K562 (cell line): Measurements from ENCODE around the gene ATP5F1D. TPM values are rescaled to one million over a fixed set of nuclear protein-coding genes. Genes with fewer than 3 reads are reported as not detected.

Experiments used
- CBFA2T3 ChIP-seq: fragments of 450-650 bp; IDR thresholded peaks from 2 replicates; pipeline ENCODE4 v1.6.1; 2017
- CXXC5 ChIP-seq: fragments of 250-450 bp; sonication (Bioruptor Pico); IDR thresholded peaks from 2 replicates; pipeline ENCODE4 v1.8.0; 2022; ENCODE audit warnings: inconsistent platforms, mild to moderate bottlenecking, moderate library complexity
- ETV6 ChIP-seq, 3 experiments: fragments of 150-350 bp in 1 of 3; sonication (generic) in 1 of 3; formaldehyde crosslinking in 1 of 3; IDR thresholded peaks; 2 replicates each; pipeline versions ENCODE4 v1.6.1 to v1.8.0; 2014 to 2022; ENCODE audit warnings: borderline replicate concordance in 2 of 3, low read depth in 2 of 3, antibody characterized with exemption in 1 of 3, low read length in 1 of 3, mild to moderate bottlenecking in 1 of 3, missing genetic modification reagents in 1 of 3
- FOS ChIP-seq: IDR thresholded peaks from 3 replicates; pipeline ENCODE4 v1.6.1; 2011; ENCODE audit not compliant: insufficient read length; ENCODE audit errors: extremely low read depth
- GATAD2B ChIP-seq: fragments of 450-650 bp; IDR thresholded peaks from 2 replicates; pipeline ENCODE4 v1.6.1; 2017; ENCODE audit warnings: mild to moderate bottlenecking, borderline replicate concordance
- HNRNPLL ChIP-seq: fragments of 200-400 bp; formaldehyde crosslinking; IDR thresholded peaks from 2 replicates; pipeline ENCODE4 v1.6.1; 2017; ENCODE audit warnings: low read length, low read depth, mild to moderate bottlenecking; ENCODE audit not compliant: poor library complexity, severe bottlenecking
- LCOR ChIP-seq: sonication (generic); formaldehyde crosslinking; IDR thresholded peaks from 2 replicates; pipeline ENCODE4 v1.8.0; 2022; ENCODE audit warnings: mild to moderate bottlenecking, missing genetic modification reagents
- PTBP1 ChIP-seq: fragments of 200-400 bp; formaldehyde crosslinking; IDR thresholded peaks from 2 replicates; pipeline ENCODE4 v1.6.1; 2017; ENCODE audit warnings: low read depth, low read length
- RUNX1 ChIP-seq: sonication (generic); IDR thresholded peaks from 2 replicates; pipeline ENCODE4 v1.6.1; 2016; ENCODE audit warnings: antibody characterized with exemption, low read depth
- SP1 ChIP-seq: sonication (generic); formaldehyde crosslinking; IDR thresholded peaks from 2 replicates; pipeline ENCODE4 v1.8.1; 2022; ENCODE audit warnings: mild to moderate bottlenecking, missing genetic modification reagents
- TAF15 ChIP-seq: fragments of 200-400 bp; formaldehyde crosslinking; IDR thresholded peaks from 2 replicates; pipeline ENCODE4 v1.6.1; 2017; ENCODE audit warnings: mild to moderate bottlenecking, low read depth, low read length, moderate library complexity
- U2AF1 ChIP-seq: fragments of 200-400 bp; formaldehyde crosslinking; optimal IDR thresholded peaks from 2 replicates; pipeline ENCODE3; 2017; ENCODE audit warnings: mild to moderate bottlenecking, low read depth, low read length, moderate library complexity
- ZC3H11A ChIP-seq: IDR thresholded peaks from 2 replicates; pipeline ENCODE4 v1.6.1; 2012; ENCODE audit warnings: low read depth, low read length, improper control_type of control experiment
- ZFP1 ChIP-seq: fragments of 450-650 bp; formaldehyde crosslinking; IDR thresholded peaks from 2 replicates; pipeline ENCODE4 v1.4.0; 2020; ENCODE audit warnings: mild to moderate bottlenecking, mixed read lengths
- ZNF121 ChIP-seq: sonication (generic); formaldehyde crosslinking; conservative IDR thresholded peaks from 2 replicates; pipeline ENCODE4 v1.8.0; 2022; ENCODE audit warnings: missing genetic modification reagents
- ZNF384 ChIP-seq: IDR thresholded peaks from 2 replicates; pipeline ENCODE4 v1.6.1; 2012; ENCODE audit warnings: low read depth, low read length, improper control_type of control experiment
- ZNF57 ChIP-seq: fragments of 450-650 bp; formaldehyde crosslinking; IDR thresholded peaks from 2 replicates; pipeline ENCODE4 v1.4.0; 2020; ENCODE audit warnings: mild to moderate bottlenecking, moderate library complexity
- ZNF699 ChIP-seq: fragments of 250-450 bp; sonication (Bioruptor Pico); IDR thresholded peaks from 2 replicates; pipeline ENCODE4 v1.8.0; 2021; ENCODE audit warnings: mild to moderate bottlenecking, moderate library complexity; ENCODE audit not compliant: insufficient replicate concordance
- polyA plus RNA-seq, 8 experiments: library from polyadenylated mRNA; depleted of rRNA in 4 of 8; stranded (reverse) in 5 of 8; unstranded in 3 of 8; fragments of >200 nt; fragmentation: Nextera tagmentation in 2 of 8; fragmentation: Illumina TruSeq in 1 of 8; extraction: Ambion mirVana in 2 of 8; extraction: Trizol in 1 of 8; gene quantifications; 2 replicates each; pipeline versions ENCODE4 v1.2.1 to v1.2.3, GENCODE V29; 2011 to 2014; ENCODE audit warnings: inconsistent platforms in 1 of 8, missing spikeins in 1 of 8
- total RNA-seq, 7 experiments: library from RNA; depleted of rRNA in 6 of 7; stranded (reverse); fragments of >200 nt in 6 of 7; fragmentation: Illumina TruSeq in 2 of 7; extraction: Trizol in 2 of 7; gene quantifications; 2 replicates each; pipeline versions ENCODE4 v1.2.1 to v1.2.3, GENCODE V29; 2011 to 2021; ENCODE audit warnings: low replicate concordance in 1 of 7
- TF ChIP-seq, protein P1 (sequence below): sonication (generic); formaldehyde crosslinking; IDR thresholded peaks from 2 replicates; pipeline ENCODE4 v1.8.0; 2023; ENCODE audit warnings: missing genetic modification reagents, mild to moderate bottlenecking, borderline replicate concordance
- TF ChIP-seq, protein P2 (sequence below): sonication (generic); formaldehyde crosslinking; IDR thresholded peaks from 2 replicates; pipeline ENCODE4 v1.8.0; 2022; ENCODE audit warnings: mild to moderate bottlenecking, missing genetic modification reagents
- TF ChIP-seq, protein P3 (sequence below), 2 experiments: fragments of 450-650 bp in 1 of 2; sonication (generic) in 1 of 2; formaldehyde crosslinking; conservative IDR thresholded peaks; 2 replicates each; pipeline versions ENCODE4 v1.4.0 to v1.8.1; 2020 to 2022; ENCODE audit warnings: mild to moderate bottlenecking in 1 of 2, missing genetic modification reagents in 1 of 2
- TF ChIP-seq, protein P4 (sequence below): fragments of 450-650 bp; formaldehyde crosslinking; IDR thresholded peaks from 2 replicates; pipeline ENCODE4 v1.4.0; 2020; ENCODE audit warnings: mild to moderate bottlenecking, moderate library complexity

Gene ATP5F1D
- total and polyA plus RNA-seq, 9 of the 15 experiments (the other 6 are each of a cell fraction or from before 2014, with no cell fraction given), result 3.9 to 409 (median 36.8) TPM

DNA sequence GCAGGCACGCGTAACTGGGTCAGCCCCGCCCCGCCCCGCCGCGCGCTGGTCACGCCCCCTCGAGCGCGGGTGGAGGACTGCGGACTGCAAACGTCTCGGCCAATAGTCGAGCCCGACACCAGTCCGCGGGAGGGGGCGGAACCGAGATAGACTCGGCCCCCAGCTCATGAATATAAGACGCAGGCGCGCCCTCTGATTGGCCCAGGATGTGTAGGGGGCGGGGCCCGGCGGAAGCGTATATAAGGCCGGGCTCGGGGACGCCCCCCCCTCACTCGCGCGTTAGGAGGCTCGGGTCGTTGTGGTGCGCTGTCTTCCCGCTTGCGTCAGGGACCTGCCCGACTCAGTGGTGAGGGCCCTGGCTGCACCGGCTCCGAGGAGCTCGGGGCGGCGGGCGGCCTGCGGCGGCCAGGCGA is 27.5 kb downstream of the ATP5F1D start, which contains the start of gene CIRBP (continued):
- TF ChIP-seq ZNF699 (CRISPR knock-in tag), result no peak
- TF ChIP-seq, protein P1, sequence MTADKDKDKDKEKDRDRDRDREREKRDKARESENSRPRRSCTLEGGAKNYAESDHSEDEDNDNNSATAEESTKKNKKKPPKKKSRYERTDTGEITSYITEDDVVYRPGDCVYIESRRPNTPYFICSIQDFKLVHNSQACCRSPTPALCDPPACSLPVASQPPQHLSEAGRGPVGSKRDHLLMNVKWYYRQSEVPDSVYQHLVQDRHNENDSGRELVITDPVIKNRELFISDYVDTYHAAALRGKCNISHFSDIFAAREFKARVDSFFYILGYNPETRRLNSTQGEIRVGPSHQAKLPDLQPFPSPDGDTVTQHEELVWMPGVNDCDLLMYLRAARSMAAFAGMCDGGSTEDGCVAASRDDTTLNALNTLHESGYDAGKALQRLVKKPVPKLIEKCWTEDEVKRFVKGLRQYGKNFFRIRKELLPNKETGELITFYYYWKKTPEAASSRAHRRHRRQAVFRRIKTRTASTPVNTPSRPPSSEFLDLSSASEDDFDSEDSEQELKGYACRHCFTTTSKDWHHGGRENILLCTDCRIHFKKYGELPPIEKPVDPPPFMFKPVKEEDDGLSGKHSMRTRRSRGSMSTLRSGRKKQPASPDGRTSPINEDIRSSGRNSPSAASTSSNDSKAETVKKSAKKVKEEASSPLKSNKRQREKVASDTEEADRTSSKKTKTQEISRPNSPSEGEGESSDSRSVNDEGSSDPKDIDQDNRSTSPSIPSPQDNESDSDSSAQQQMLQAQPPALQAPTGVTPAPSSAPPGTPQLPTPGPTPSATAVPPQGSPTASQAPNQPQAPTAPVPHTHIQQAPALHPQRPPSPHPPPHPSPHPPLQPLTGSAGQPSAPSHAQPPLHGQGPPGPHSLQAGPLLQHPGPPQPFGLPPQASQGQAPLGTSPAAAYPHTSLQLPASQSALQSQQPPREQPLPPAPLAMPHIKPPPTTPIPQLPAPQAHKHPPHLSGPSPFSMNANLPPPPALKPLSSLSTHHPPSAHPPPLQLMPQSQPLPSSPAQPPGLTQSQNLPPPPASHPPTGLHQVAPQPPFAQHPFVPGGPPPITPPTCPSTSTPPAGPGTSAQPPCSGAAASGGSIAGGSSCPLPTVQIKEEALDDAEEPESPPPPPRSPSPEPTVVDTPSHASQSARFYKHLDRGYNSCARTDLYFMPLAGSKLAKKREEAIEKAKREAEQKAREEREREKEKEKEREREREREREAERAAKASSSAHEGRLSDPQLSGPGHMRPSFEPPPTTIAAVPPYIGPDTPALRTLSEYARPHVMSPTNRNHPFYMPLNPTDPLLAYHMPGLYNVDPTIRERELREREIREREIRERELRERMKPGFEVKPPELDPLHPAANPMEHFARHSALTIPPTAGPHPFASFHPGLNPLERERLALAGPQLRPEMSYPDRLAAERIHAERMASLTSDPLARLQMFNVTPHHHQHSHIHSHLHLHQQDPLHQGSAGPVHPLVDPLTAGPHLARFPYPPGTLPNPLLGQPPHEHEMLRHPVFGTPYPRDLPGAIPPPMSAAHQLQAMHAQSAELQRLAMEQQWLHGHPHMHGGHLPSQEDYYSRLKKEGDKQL, result no peak
- TF ChIP-seq PTBP1, result no peak
- TF ChIP-seq HNRNPLL, result peak; percentile 69
- TF ChIP-seq FOS, result peak; percentile 44
- TF ChIP-seq CBFA2T3, result no peak
- peak; percentile 85 for TF ChIP-seq U2AF1
- TF ChIP-seq, protein P2, sequence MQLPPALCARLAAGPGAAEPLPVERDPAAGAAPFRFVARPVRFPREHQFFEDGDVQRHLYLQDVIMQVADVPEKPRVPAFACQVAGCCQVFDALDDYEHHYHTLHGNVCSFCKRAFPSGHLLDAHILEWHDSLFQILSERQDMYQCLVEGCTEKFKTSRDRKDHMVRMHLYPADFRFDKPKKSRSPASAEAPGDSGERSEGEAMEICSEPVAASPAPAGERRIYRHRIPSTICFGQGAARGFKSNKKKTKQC, result no peak; the same call in 1 of the 2 replicates
- TF ChIP-seq ZNF121 (CRISPR knock-in tag), result no peak
- TF ChIP-seq GATAD2B, result no peak
- TF ChIP-seq ZNF384, result no peak
- TF ChIP-seq RUNX1, result no peak
- no peak for TF ChIP-seq ZNF57
- no peak for TF ChIP-seq TAF15
- no peak for TF ChIP-seq ETV6 (IDR thresholded peaks at IDR 0.05; ENCODE audit: borderline replicate concordance in 1 of 2, low read depth in 2 of 2, low read length in 1 of 2)
- TF ChIP-seq ETV6 (CRISPR knock-in tag; IDR thresholded peaks at IDR 0.05; ENCODE audit: borderline replicate concordance), result no peak
- no peak for TF ChIP-seq ZFP1 (CRISPR knock-in tag)
- TF ChIP-seq SP1 (CRISPR knock-in tag), result peak; percentile 96
- TF ChIP-seq, protein P3, sequence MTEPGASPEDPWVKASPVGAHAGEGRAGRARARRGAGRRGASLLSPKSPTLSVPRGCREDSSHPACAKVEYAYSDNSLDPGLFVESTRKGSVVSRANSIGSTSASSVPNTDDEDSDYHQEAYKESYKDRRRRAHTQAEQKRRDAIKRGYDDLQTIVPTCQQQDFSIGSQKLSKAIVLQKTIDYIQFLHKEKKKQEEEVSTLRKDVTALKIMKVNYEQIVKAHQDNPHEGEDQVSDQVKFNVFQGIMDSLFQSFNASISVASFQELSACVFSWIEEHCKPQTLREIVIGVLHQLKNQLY (CRISPR knock-in tag; conservative IDR thresholded peaks at IDR 0.05), result no peak
- TF ChIP-seq, protein P4, sequence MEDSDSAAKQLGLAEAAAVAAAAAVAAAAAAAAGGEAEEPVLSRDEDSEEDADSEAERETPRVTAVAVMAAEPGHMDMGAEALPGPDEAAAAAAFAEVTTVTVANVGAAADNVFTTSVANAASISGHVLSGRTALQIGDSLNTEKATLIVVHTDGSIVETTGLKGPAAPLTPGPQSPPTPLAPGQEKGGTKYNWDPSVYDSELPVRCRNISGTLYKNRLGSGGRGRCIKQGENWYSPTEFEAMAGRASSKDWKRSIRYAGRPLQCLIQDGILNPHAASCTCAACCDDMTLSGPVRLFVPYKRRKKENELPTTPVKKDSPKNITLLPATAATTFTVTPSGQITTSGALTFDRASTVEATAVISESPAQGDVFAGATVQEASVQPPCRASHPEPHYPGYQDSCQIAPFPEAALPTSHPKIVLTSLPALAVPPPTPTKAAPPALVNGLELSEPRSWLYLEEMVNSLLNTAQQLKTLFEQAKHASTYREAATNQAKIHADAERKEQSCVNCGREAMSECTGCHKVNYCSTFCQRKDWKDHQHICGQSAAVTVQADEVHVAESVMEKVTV, result no peak
- TF ChIP-seq CXXC5, result peak; percentile 87
- TF ChIP-seq LCOR (CRISPR knock-in tag), result no peak
- TF ChIP-seq ZC3H11A, result no peak
